Head of caudate nucleus (tissue), 42 donors: Measurements from ENCODE around the gene MPHOSPH9.

Experiments
- DNase-seq, 42 donors: peaks; one replicate each; pipeline versions ENCODE4 v3.0.0 to v3.0.0-alpha.2; 2020 to 2021; ENCODE audit warnings: mixed read lengths in 7 of 42
- intact Hi-C: fragments of 100-400 bp; cut with DNase I; formaldehyde crosslinking; loops from one replicate; pipeline ENCODE4 v1.15.0; 2022

The MPHOSPH9 gene

GRCh38 chr12:123163227-123163626, 69.7 kb downstream of the MPHOSPH9 start:
- intact Hi-C loops: loop anchor here (10.0 kb wide), 1 partner anchor 52 kb away; no protein-coding TSS in a partner anchor
- no peak for DNase-seq

- intact Hi-C loops: loop anchor here (10.0 kb wide), 1 partner anchor 54 kb away; no protein-coding TSS in a partner anchor
- peak in 1 of 42 donors; percentile 33 for DNase-seq
Measured at GRCh38 chr12:123160801-123161487, 72.0 kb downstream of the MPHOSPH9 start.

- no peak for DNase-seq
- intact Hi-C loops: no loop called here
Measured at GRCh38 chr12:123153906-123154305, 79.0 kb downstream of the MPHOSPH9 start.

DNA sequence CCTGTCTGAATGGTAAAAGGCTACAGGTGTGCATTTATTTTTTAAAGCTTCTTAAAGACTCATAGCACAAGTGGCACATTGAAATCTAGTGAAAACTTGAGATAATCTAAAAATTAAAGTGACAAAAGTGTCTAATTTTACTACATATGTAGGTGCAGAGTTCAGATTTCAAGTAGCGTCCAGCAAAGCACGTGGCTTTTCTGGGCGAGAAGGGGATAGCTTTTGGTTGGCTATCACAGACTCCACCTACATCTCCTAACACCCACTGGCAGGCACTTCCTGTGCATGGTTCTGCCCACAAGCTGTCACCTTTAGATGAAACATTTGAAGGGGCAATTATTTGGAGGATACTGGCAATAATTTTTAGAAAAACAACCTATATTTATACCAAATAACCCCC, 80.1 kb downstream of the MPHOSPH9 start:
- intact Hi-C loops: no loop called here
- peak in 1 of 42 donors; percentile 3 for DNase-seq

GRCh38 chr12:123151457-123152454, 81.2 kb downstream of the MPHOSPH9 start:
- peak in 2 of 42 donors; percentile 29 to 45 for DNase-seq
- intact Hi-C loops: no loop called here

- peak in 31 of 42 donors; percentile 23 to 77 (median 55) for DNase-seq
- intact Hi-C loops: no loop called here
Measured at GRCh38 chr12:123150744-123151456, 82.0 kb downstream of the MPHOSPH9 start, which contains the start of gene PITPNM2. Gene PITPNM2 (minus strand): TSS chr12:123151090. CDS start chr12:123034590, 116,500 bp downstream.

DNA sequence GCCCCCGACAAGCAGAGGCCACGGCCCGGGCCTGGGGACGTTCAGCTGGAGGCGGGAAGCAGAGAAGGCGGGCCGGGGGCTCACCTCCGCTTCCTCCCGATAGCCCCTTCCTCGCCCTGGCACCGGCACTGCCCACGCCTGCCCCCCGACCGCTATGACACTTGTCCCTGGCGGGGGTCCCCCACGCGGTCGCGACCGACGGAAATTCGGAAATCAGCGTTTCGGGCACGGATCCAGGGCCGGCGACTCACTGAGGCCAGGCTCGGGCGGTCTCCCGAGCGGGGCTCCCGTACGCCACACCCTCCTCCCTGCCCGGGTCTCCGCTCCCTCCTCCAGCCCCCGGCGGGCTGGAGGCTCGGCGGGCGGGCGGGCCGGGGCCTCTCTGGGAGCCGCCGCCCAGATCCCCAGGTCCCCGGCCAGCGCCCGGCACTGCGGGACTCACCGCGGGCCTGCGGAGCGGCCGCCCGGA, 82.6 kb downstream of the MPHOSPH9 start:
- peak in 14 of 42 donors; percentile 23 to 60 (median 36) for DNase-seq

GRCh38 chr12:123149501-123150274, 83.3 kb downstream of the MPHOSPH9 start:
- DNase-seq: peak in 28 of 42 donors; percentile 21 to 76 (median 45)
- intact Hi-C loops: no loop called here

More for the DNA sequence above, 82.6 kb downstream of the MPHOSPH9 start:
- intact Hi-C loops: no loop called here

- intact Hi-C loops: no loop called here
- peak in 2 of 42 donors; percentile 11 to 38 for DNase-seq
Measured at GRCh38 chr12:123149088-123149487, 83.9 kb downstream of the MPHOSPH9 start.

DNA sequence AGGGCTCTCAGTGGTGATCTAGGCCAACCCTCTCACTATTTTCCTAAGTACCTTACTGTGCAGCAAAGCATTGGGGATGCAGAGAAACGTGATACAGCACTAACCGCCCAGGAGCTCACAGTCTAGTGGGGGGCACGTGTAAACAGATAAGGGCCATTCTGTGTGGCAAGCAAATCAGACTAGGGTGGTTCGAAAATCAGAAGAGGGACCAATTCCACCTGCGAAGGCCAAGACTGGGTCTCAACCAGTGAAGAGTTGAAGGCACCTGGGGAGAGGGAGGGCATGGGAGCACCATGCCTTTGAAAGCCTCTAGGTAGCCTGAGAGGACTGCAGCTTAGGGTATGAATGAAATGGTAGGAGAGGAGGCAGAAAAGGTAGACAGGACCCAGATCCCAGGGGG, 84.3 kb downstream of the MPHOSPH9 start:
- intact Hi-C loops: no loop called here
- no peak for DNase-seq

DNA sequence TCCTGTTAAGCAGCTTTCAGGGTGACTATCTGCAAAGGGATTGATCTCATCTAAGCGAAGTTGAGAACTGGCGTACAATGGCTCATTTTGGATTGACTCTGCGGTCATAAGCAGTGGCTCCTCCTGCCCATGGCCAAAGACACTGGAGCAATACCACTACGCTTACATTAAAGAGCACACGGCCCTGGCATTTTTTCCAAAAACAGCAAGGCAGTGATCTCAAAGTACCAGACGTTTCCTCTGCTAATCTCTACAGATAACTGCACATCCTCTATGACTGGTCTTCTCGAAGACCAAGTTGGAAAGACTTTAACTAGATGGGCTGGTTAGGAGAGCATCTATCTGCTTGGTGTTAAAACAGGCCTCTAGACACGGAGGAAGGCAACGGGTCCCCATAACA, 84.7 kb downstream of the MPHOSPH9 start:
- intact Hi-C loops: no loop called here

DNA sequence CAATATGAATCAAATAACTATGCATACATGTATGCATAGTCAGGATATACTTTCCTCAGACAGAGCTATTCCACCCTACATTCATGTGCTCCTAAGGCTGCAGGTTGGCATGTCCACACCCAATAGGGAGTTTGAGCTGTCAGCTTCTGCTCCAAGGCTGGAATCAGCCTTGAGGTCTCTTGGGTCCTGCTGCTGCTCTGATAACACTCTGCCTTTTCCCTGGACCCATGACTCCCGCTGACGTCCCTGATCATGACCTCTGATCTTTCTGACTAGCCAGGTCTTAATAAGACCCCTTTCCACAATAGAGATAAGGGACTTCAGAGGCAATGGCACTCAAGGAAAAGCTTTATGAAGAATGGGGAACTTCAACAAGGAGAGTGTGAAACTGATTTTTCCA, 87.7 kb downstream of the MPHOSPH9 start:
- peak in 1 of 42 donors; percentile 13 for DNase-seq
- intact Hi-C loops: no loop called here

More for the DNA sequence above, 84.7 kb downstream of the MPHOSPH9 start:
- DNase-seq: no peak

- DNase-seq: peak in 2 of 42 donors; percentile 6 to 35
- intact Hi-C loops: no loop called here
Measured at GRCh38 chr12:123143736-123144461, 89.0 kb downstream of the MPHOSPH9 start.

DNA sequence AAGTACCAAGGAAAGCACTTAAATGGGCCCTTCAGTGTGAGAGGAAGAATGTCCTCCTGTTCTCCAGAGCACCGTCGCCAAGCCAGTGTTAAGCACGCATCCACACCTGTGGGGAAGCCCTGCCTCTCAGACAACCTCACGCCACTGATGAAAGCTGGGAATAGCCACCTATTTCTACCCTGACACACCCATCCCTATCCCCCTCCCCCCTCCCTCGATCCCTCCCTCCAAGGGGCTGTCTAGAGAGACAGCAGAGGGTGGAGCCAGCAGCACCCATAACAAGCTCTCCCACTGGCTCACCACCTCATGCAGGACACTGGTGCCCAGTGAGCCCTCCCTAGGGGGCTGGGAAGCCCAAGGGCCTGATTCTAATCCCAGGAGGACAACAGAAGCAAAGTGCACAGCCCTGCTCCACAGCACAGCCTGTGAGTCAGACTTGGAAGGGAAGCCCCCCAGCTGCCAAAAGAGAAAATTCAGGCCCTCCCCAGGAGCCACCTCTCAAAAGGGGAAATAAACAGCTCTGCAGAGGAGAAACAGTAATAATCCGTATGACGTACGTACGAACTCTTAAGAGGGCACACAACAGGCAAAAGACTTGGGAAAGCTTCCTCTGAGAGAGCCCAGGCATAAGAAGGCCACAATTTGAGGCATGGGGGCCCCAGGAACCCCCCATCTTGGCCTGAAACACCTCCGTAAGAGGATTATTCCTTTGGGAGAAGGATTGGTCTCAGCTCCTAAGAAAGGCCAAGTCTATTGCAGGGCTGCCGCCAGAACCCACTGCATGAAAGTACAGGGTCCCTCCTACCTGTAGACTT, 89.8 kb downstream of the MPHOSPH9 start:
- peak in 3 of 42 donors; percentile 28 to 53 (median 45) for DNase-seq
- intact Hi-C loops: no loop called here

GRCh38 chr12:123142518-123142840, 90.5 kb downstream of the MPHOSPH9 start:
- intact Hi-C loops: no loop called here
- peak in 1 of 42 donors; percentile 21 for DNase-seq

DNA sequence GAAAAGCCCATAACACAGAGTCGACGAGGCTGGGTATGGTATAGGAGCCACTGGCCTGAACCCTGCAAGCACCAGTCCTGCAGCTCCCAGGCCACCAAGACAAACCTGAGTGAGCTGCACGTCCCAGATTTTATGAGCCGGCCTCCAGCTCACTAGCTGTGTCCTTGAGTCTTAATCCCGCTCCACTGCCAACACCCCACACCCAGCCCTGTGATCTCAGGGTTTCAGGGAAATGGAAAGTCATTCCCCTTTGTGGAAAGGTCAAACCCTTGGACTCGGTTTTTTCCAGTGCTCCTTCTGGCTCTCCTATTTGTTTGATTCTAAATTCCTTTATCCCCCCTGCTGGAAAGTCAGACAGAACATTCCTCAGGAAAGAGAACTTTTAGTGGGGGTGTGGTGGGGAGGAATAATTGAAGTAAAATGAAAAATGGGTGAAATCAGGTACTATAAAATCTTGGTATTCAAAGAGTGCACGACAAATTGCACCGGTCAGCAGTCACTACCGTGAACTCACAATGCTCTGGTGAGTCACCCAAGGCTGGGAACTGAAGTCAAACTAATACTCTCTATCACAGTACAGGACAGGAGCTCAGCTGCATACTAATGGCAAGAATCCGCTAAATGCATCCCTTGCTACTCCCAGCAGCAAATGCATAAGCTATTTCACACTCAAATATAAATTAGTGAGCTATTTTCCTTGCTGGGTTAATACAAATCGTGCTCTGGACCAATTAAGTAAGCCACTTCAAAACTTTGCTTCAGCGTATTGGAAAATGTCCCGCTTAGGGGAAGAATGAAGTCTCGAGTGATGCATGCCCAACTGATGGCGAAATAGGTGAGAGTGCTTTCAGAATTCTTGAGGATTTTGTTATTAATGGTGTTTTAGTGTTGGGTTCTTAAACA, 91.1 kb downstream of the MPHOSPH9 start:
- intact Hi-C loops: no loop called here
- peak in 5 of 42 donors; percentile 33 to 65 (median 40) for DNase-seq
